HCT116 (cell line): ENCODE data around the gene CSF3R. TPM values are rescaled to one million over a fixed set of nuclear protein-coding genes. Genes with fewer than 3 reads are reported as not detected.

Source experiments
- ATAC-seq: fragments of 200-7000 bp; cut with Tn5 transposase; 2 replicates; pipeline ENCODE4 v1.9.1; 2020; ENCODE audit warnings: mild to moderate bottlenecking, moderate library complexity
- BruUV-seq: library from RNA; stranded (reverse); fragments of 400-500 nt; replicated peaks from 2 replicates; lab custom pipeline; 2021; lab: Mats Ljungman, UMichigan
- CTCF ChIA-PET: fragments of 300-600 bp; sonication (Branson Sonifier 250); formaldehyde crosslinking; loops from one replicate; lab custom pipeline; 2021; ENCODE audit warnings: antibody characterized with exemption; lab: Charles Lee
- POLR2A ChIA-PET: fragments of 300-600, 350-600 bp; sonication (Branson Sonifier 250); formaldehyde crosslinking; loops from one replicate; lab custom pipeline; 2021; ENCODE audit warnings: antibody characterized with exemption; lab: Charles Lee
- RAD21 ChIA-PET, 2 experiments: fragments of 300-600 bp; sonication (Branson Sonifier 250); formaldehyde crosslinking; loops; one replicate each; lab custom pipeline; 2023; ENCODE audit warnings: low total read pairs in 2 of 2; ENCODE audit not compliant: uncharacterized antibody in 2 of 2, unreplicated experiment in 2 of 2, low non-redundant PET in 1 of 2; lab: Charles Lee
- DNase-seq: peaks from one replicate; pipeline ENCODE4 v3.0.0-alpha.2; 2010; ENCODE audit warnings: low read depth, low spot score
- H2AFZ ChIP-seq: fragments of 200-600 bp; shearing (Covaris generic), sonication (generic); 2 replicates; pipeline ENCODE4 v1.6.1; 2017; ENCODE audit warnings: low read depth, mixed run types, mixed read lengths, antibody characterized with exemption, low read length; ENCODE audit not compliant: poor library complexity, severe bottlenecking
- H3K27ac ChIP-seq: 2 replicates; pipeline ENCODE4 v1.5.1; 2012; ENCODE audit warnings: low read depth, low read length
- H3K27me3 ChIP-seq: fragments of 200-600 bp; sonication (generic); 2 replicates; pipeline ENCODE4 v1.6.1; 2016; ENCODE audit warnings: mixed run types, low read length, mixed read lengths; ENCODE audit not compliant: insufficient read depth
- H3K36me3 ChIP-seq, 2 experiments: fragments of 200-500 bp in 1 of 2; fragments of 200-600 bp in 1 of 2; sonication (Bioruptor generic) in 1 of 2; sonication (generic) in 1 of 2; 2 replicates each; pipeline versions ENCODE4 v1.5.1 to v1.6.1; 2014 to 2016; ENCODE audit warnings: low read length in 2 of 2, inconsistent platforms in 1 of 2, mixed read lengths in 1 of 2, mixed run types in 1 of 2; ENCODE audit not compliant: insufficient read depth in 2 of 2, control insufficient read depth in 1 of 2
- H3K4me1 ChIP-seq, 2 experiments: fragments of 200-600 bp in 1 of 2; sonication (generic) in 1 of 2; 2 replicates each; pipeline versions ENCODE4 v1.5.1 to v1.6.1; 2012 to 2017; ENCODE audit warnings: low read length in 2 of 2, inconsistent platforms in 1 of 2, mild to moderate bottlenecking in 1 of 2, mixed read lengths in 1 of 2, mixed run types in 1 of 2, moderate library complexity in 1 of 2; ENCODE audit not compliant: insufficient read depth in 2 of 2, control insufficient read depth in 1 of 2
- H3K4me2 ChIP-seq: fragments of 200-600 bp; sonication (generic); 2 replicates; pipeline ENCODE4 v1.6.1; 2017; ENCODE audit warnings: mixed run types, low read length, mixed read lengths
- H3K4me3 ChIP-seq, 2 experiments: fragments of 200-600 bp in 1 of 2; sonication (generic) in 1 of 2; replicated peaks in 1 of 2; 2 replicates each; pipeline ENCODE4 v1.5.1; 2011 to 2016; ENCODE audit warnings: low read length in 2 of 2, control low read depth in 1 of 2, low read depth in 1 of 2, mild to moderate bottlenecking in 1 of 2, mixed read lengths in 1 of 2, mixed run types in 1 of 2
- H3K79me2 ChIP-seq: fragments of 200-600 bp; sonication (generic); 2 replicates; pipeline ENCODE4 v1.6.1; 2017; ENCODE audit warnings: mild to moderate bottlenecking, mixed run types, low read length, moderate library complexity, mixed read lengths; ENCODE audit not compliant: insufficient read depth
- H3K9ac ChIP-seq: fragments of 200-600 bp; sonication (generic); 2 replicates; pipeline ENCODE4 v1.6.1; 2016; ENCODE audit warnings: low read length, mixed read lengths
- H3K9me2 ChIP-seq: fragments of 200-600 bp; sonication (generic), shearing (Covaris generic); 2 replicates; pipeline ENCODE4 v1.6.1; 2017; ENCODE audit warnings: mixed run types, mild to moderate bottlenecking, moderate library complexity; ENCODE audit not compliant: insufficient read depth
- H3K9me3 ChIP-seq, 2 experiments: fragments of 200-500 bp in 1 of 2; fragments of 200-600 bp in 1 of 2; sonication (Bioruptor generic) in 1 of 2; sonication (generic) in 1 of 2; 2 replicates each; pipeline ENCODE4 v1.6.1; 2014 to 2017; ENCODE audit warnings: low read length in 2 of 2, mixed read lengths in 2 of 2, inconsistent platforms in 1 of 2, low read depth in 1 of 2, mild to moderate bottlenecking in 1 of 2, mixed run types in 1 of 2, moderate library complexity in 1 of 2; ENCODE audit not compliant: control insufficient read depth in 1 of 2, insufficient read depth in 1 of 2
- H4K20me1 ChIP-seq: fragments of 200-600 bp; sonication (generic), shearing (Covaris generic); 2 replicates; pipeline ENCODE4 v1.6.1; 2017; ENCODE audit warnings: mixed run types, mild to moderate bottlenecking, moderate library complexity; ENCODE audit not compliant: insufficient read depth
- CEBPB ChIP-seq: IDR thresholded peaks from 2 replicates; pipeline ENCODE4 v1.6.1; 2012; ENCODE audit warnings: low read depth
- EGR1 ChIP-seq: IDR thresholded peaks from 2 replicates; pipeline ENCODE4 v1.6.1; 2012; ENCODE audit warnings: low read depth
- ELF1 ChIP-seq: IDR thresholded peaks from 2 replicates; pipeline ENCODE4 v1.6.1; 2012; ENCODE audit warnings: low read depth, borderline replicate concordance
- EZH2 ChIP-seq: fragments of 200-600 bp; sonication (generic); IDR thresholded peaks from 2 replicates; pipeline ENCODE4 v1.6.1; 2017; ENCODE audit warnings: antibody characterized with exemption, mixed run types
- EZH2phosphoT487 ChIP-seq: fragments of 200-600 bp; IDR thresholded peaks from 2 replicates; pipeline ENCODE4 v1.6.1; 2018; ENCODE audit warnings: antibody characterized with exemption, borderline replicate concordance
- POLR2A ChIP-seq: IDR thresholded peaks from 2 replicates; pipeline ENCODE4 v1.7.0; 2011; ENCODE audit warnings: borderline replicate concordance; ENCODE audit not compliant: insufficient read depth, insufficient read length; ENCODE audit errors: extremely low read depth
- POLR2AphosphoS5 ChIP-seq: IDR thresholded peaks from 2 replicates; pipeline ENCODE4 v1.6.1; 2011; ENCODE audit warnings: mild to moderate bottlenecking, low read depth, low read length, moderate library complexity
- SIN3A ChIP-seq: IDR thresholded peaks from 2 replicates; pipeline ENCODE4 v1.6.1; 2012; ENCODE audit warnings: low read depth
- SP1 ChIP-seq: IDR thresholded peaks from 2 replicates; pipeline ENCODE4 v1.6.1; 2012; ENCODE audit warnings: low read depth
- SRF ChIP-seq: IDR thresholded peaks from 2 replicates; pipeline ENCODE4 v1.6.1; 2012; ENCODE audit warnings: low read depth
- TCF7L2 ChIP-seq: IDR thresholded peaks from 2 replicates; pipeline ENCODE4 v1.7.0; 2011; ENCODE audit warnings: borderline replicate concordance, inconsistent platforms; ENCODE audit not compliant: insufficient read depth, insufficient read length; ENCODE audit errors: extremely low read depth
- YY1 ChIP-seq: IDR thresholded peaks from 2 replicates; pipeline ENCODE4 v1.6.1; 2011; ENCODE audit warnings: low read length, low read depth, moderate library complexity, mild to moderate bottlenecking; ENCODE audit not compliant: insufficient replicate concordance; ENCODE audit errors: extremely low read depth
- ZFX ChIP-seq: fragments of 450-650 bp; IDR thresholded peaks from 2 replicates; pipeline ENCODE4 v1.6.1; 2017
- ZNF274 ChIP-seq: fragments of 200-500 bp; sonication (Bioruptor generic); IDR thresholded peaks from 2 replicates; pipeline ENCODE4 v1.6.1; 2014; ENCODE audit warnings: mild to moderate bottlenecking, low read depth, low read length, inconsistent platforms
- intact Hi-C: fragments of 100-400 bp; cut with micrococcal nuclease; formaldehyde crosslinking; loops from 2 replicates; pipeline ENCODE4 v1.10.0; 2022
- total RNA-seq: library from RNA; stranded (reverse); gene quantifications from one replicate; pipeline ENCODE4 v1.2.1, GENCODE V29; 2021; ENCODE audit not compliant: unreplicated experiment
- TF ChIP-seq, protein P1 (sequence below): IDR thresholded peaks from 2 replicates; pipeline ENCODE4 v1.6.1; 2012
- TF ChIP-seq, protein P2 (sequence below): IDR thresholded peaks from 2 replicates; pipeline ENCODE4 v1.6.1; 2011; ENCODE audit warnings: mild to moderate bottlenecking, low read length, moderate library complexity; ENCODE audit not compliant: insufficient replicate concordance; ENCODE audit errors: extremely low read depth
- TF ChIP-seq, protein P3 (sequence below): IDR thresholded peaks from 2 replicates; pipeline ENCODE4 v1.6.1; 2012

The CSF3R gene
- total RNA-seq, 1 experiment from 2014 or later, result 0.32 TPM

DNA sequence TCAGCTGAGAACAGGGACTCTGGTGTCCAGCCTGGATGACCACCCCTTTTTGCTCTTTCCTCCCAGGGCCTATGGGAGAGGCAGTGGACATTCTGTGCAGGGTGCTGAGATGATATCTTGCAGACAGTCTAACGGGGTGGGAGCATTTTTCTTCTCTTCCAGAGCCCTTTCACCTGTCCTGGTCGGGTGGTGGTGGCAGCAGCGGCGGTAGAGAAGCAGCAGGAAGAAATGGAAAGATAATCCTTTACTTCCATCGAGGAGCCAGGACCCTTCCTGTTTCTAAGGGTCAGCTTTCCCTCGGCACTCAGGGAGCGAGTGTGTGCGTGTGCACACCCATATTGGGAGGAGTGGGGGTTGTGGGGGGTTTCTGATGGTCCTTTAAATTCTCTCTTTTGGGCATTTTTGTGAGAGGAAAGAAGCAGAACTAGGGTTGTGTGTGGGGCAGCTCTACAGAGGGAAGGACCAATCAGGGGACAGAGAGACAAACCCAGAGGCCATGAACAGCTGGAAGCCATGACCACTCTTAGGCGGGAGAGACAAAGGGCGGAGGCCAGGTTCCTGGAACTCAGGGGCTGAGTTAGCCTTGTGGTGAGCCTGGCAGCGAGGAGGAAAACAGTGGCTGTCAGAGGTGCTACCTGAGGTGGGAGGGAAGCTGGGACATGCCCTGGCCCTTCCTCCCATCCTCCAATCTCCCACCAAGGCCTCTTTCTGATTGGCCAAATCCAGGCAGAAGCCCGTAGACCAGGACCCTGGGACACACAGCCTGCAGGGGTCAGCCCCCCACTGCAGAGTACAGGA lies 31.2 kb upstream of the CSF3R start:
- Histone ChIP-seq H3K27ac (no peak overlapping the region), H3K9me2 (no peaks in the 10 kb centered on the region), H3K4me2 (no peak overlapping the region), H3K36me3 (no peaks in the 10 kb centered on the region), H2AFZ (no peak overlapping the region), H3K79me2 (no peaks in the 10 kb centered on the region), H3K9ac (no peak overlapping the region), H3K4me3 (no peak overlapping the region), H3K9me3 (no peaks in the 10 kb centered on the region), H3K27me3 (no peaks in the 10 kb centered on the region), H4K20me1 (no peaks in the 10 kb centered on the region), H3K4me1 (peaks cover 0 to 9% of the 10 kb centered on the region in 2 experiments; a peak in 2 of 4 replicates)
- ATAC-seq (no peak), DNase-seq (no peak)
- ChIA-PET POLR2A (no interaction called here), CTCF (no interaction called here), RAD21 (no interaction called here)
- TF ChIP-seq EZH2 (no peak), ZFX (no peak), CEBPB (no peak), EZH2phosphoT487 (no peak)
- TF ChIP-seq, protein P1, sequence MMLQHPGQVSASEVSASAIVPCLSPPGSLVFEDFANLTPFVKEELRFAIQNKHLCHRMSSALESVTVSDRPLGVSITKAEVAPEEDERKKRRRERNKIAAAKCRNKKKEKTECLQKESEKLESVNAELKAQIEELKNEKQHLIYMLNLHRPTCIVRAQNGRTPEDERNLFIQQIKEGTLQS, result no peak
- BruUV-seq, result no TSS peak
- intact Hi-C loops, result no loop called here

DNA sequence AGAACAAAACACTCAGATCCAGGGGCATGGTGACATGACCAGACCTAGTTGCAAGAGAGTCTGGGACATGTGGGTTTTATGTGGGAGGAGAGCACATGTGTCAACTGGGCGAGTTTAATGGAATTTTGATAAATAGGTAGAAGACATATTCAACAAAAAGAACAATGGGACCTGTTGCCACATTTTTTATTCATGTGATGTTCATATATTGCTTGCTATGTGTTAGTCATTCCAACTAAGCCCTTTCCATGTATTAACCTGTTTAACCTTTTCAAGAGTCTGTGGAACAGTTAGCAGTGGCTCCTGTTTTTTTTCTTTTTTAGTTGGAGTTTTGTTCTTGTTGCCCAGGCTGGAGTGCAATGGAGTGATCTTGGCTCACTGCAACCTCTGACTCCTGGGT lies 30.1 kb upstream of the CSF3R start:
- no peak overlapping the region for H3K9ac ChIP-seq
- H3K4me1 ChIP-seq, result peaks cover 0 to 9% of the 10 kb centered on the region in 2 experiments; a peak in 2 of 4 replicates
- no peak overlapping the region for H3K4me2 ChIP-seq
- no peaks in the 10 kb centered on the region for H3K27me3 ChIP-seq
- H3K4me3 ChIP-seq, result no peak overlapping the region
- no peak overlapping the region for H3K27ac ChIP-seq
- DNase-seq (no peak), ATAC-seq (no peak)
- no peaks in the 10 kb centered on the region for H3K9me3 ChIP-seq
- H4K20me1 ChIP-seq, result no peaks in the 10 kb centered on the region
- POLR2A ChIA-PET, result no interaction called here
- no peaks in the 10 kb centered on the region for H3K9me2 ChIP-seq
- intact Hi-C loops, result no loop called here
- no peak overlapping the region for H2AFZ ChIP-seq
- H3K36me3 ChIP-seq, result no peaks in the 10 kb centered on the region
- BruUV-seq, result no TSS peak
- RAD21 ChIA-PET, result no interaction called here
- no peaks in the 10 kb centered on the region for H3K79me2 ChIP-seq
- CTCF ChIA-PET, result no interaction called here
- TF ChIP-seq, protein P2, sequence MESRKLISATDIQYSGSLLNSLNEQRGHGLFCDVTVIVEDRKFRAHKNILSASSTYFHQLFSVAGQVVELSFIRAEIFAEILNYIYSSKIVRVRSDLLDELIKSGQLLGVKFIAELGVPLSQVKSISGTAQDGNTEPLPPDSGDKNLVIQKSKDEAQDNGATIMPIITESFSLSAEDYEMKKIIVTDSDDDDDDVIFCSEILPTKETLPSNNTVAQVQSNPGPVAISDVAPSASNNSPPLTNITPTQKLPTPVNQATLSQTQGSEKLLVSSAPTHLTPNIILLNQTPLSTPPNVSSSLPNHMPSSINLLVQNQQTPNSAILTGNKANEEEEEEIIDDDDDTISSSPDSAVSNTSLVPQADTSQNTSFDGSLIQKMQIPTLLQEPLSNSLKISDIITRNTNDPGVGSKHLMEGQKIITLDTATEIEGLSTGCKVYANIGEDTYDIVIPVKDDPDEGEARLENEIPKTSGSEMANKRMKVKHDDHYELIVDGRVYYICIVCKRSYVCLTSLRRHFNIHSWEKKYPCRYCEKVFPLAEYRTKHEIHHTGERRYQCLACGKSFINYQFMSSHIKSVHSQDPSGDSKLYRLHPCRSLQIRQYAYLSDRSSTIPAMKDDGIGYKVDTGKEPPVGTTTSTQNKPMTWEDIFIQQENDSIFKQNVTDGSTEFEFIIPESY, result no peak
- TF ChIP-seq SP1 (no peak), ZFX (no peak), EGR1 (no peak), ELF1 (no peak), SRF (no peak), POLR2A (no peak), YY1 (no peak), EZH2 (no peak), TCF7L2 (no peak), POLR2AphosphoS5 (no peak), ZNF274 (no peak), SIN3A (no peak)
- TF ChIP-seq, protein P1, result no peak
- TF ChIP-seq, protein P3, sequence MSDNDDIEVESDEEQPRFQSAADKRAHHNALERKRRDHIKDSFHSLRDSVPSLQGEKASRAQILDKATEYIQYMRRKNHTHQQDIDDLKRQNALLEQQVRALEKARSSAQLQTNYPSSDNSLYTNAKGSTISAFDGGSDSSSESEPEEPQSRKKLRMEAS, result no peak
